HG03565 (cell line): Measurements from ENCODE around the gene CUL5.
"Not testable (repeated sequence)": the region's sequence is repeated elsewhere in the genome, so short reads cannot be mapped to it uniquely, and the experiment has no call there.

Source experiments
- ATAC-seq: cut with Tn5 transposase; IDR thresholded peaks from one replicate; pipeline ENCODE4 v1.9.1; 2021; ENCODE audit warnings: mild to moderate bottlenecking, moderate library complexity; ENCODE audit not compliant: unreplicated experiment

Gene CUL5

GRCh38 chr11:108111126-108111525 is 102.4 kb downstream of the CUL5 start:
- ATAC-seq: no peak

- no peak for ATAC-seq
Observed at GRCh38 chr11:108112057-108112456, 103.4 kb downstream of the CUL5 start.

DNA sequence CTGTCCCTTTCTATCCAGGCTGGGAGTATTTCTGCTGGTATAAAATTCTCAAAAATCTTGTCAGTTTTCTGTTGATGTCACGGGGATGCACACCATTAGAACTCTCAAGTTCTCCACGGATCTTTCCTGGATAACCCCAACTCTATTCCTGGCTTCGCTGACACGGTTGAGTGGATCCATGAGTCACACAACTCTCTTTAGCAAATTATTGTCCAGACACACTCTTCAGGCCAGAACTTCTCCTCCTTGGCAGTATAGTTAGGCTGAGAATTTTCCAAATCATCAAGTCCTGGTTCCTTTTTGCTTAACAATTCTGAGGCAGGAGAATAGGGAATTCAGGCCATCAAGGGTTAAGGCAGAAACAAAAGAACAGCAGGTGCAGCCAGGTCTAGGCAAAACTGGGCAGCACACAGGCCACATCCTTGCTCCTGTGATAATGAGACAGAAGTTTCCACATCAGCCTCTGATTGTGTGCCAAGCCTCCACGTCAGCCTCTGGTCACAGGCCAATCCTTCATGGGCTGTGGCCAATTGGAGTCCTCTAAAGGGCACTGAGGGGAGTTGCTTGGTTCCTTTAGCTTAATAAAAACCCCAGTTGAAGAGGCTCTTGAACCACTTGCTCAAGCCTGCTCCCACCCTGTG is 106.9 kb downstream of the CUL5 start:
- ATAC-seq: no peak

DNA sequence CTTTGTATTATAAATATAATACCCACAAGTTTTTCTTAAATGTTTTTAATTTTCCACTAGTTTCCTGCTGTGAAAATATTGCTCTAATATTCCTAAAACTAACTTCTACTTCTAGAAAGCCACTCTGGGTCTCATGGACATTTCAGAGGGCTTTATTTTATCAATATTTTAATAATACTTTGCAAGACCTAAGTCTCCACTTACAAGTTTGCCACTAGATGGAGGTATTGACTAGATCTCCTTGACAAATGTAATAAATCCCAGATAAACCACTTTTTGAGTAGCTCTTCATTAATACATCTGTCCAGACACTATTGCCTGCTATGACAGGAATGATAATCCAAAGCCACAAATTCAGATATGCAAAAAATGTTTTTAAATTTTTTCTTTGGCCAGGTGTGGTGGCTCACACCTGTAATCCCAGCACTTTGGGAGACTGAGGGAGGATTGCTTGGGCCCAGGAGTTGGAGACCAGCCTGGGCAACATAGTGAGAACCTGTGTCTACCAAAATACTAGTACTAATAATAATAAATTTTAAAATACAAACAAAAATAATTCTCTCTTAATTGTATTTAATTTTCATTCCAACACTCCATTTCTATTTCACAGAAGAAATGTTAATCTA is 109.2 kb downstream of the CUL5 start:
- no peak for ATAC-seq

GRCh38 chr11:108120936-108121273 is 112.2 kb downstream of the CUL5 start:
- ATAC-seq: not testable (repeated sequence)

- peak; percentile 93 for ATAC-seq
Observed at GRCh38 chr11:108121274-108122155, 112.8 kb downstream of the CUL5 start, which contains the start of gene ACAT1. ACAT1 (plus strand) TSS chr11:108121567; CDS start chr11:108121607, 40 bp downstream.

- no peak for ATAC-seq
Observed at GRCh38 chr11:108122166-108122628, 113.5 kb downstream of the CUL5 start.

GRCh38 chr11:108125096-108125495 is 116.4 kb downstream of the CUL5 start:
- ATAC-seq: no peak

DNA sequence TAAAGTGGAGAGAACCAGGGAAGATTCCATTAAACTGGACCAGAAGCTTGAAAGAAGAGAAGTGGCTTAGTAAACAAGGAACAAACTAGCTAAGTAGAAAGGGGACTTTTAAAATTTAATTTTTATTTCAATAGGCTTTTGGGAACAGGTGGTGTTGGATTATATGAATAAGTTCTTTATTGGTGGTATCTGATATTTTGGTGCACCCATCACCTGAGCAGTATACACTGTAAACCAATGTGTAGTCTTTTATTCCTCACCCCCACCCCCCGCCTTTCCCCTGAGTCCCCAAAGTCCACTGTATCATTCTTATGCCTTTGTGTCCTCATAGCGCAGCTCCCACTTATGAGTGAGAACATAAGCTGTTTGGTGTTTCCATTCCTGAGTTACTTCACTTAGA is 120.1 kb downstream of the CUL5 start:
- no peak for ATAC-seq

DNA sequence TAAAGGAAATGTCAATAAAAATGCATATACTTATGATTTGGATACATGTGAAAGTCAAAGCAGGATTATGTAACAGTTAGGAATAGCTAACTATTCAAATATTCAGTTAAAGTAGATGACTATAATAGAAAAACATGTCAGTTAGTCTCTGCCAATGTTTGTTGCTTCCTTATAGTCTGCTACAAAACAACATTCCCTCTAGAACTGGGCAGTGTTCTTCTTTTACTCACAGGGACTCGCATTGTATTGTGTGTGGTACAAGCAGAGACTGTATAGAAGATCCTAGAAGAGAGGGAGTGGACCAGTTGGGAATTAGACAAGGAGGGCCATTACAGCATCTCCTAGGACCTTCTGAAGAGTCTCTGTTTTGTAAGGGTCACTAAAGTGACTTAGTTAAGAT is 123.3 kb downstream of the CUL5 start:
- ATAC-seq: no peak

DNA sequence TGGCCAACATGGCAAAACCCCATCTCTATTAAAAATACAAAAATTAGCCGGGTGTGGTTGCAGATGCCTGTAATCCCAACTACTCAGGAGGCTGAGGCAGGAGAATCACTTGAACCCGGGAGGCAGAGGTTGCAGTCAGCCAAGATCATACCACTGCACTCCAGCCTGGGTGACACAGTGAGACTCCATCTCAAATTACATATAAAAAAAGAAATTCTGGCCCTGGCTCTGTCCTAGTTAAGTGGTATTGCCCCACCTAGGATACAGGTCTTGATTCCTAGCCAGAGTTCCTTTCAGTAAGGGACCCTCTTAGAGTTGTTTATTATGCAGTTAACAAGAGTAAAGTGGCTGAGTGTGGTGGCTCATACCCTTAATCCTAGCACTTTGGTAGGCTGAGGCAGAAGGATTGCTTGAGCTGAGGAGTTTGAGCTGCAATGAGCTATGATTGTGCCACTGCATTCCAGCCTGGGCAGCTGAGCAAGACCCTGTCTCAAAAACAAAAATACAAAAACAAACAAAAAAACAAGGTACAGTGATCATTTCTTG is 124.4 kb downstream of the CUL5 start:
- not testable (repeated sequence) for ATAC-seq

- ATAC-seq: peak; percentile 61
Observed at GRCh38 chr11:108135845-108136544, 127.3 kb downstream of the CUL5 start.

DNA sequence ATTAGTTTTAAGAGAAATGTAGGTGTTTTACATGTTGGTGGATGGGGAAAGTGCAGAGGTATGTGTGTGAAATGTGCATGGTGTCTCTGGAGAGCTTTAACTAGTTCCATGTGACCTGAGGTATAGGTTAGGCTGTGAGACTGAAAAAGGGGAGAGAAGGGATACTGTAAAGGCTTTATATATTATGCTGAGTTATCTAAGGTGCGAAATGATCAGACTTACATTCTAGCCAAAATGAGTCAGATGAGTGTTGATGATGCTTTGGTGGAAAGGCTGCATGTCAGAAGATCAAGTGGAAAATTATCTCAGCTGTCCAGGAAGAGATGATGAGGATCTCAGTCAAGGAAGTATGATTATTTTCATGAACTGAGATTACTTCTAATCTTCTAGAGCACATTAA is 128.5 kb downstream of the CUL5 start:
- ATAC-seq: no peak

DNA sequence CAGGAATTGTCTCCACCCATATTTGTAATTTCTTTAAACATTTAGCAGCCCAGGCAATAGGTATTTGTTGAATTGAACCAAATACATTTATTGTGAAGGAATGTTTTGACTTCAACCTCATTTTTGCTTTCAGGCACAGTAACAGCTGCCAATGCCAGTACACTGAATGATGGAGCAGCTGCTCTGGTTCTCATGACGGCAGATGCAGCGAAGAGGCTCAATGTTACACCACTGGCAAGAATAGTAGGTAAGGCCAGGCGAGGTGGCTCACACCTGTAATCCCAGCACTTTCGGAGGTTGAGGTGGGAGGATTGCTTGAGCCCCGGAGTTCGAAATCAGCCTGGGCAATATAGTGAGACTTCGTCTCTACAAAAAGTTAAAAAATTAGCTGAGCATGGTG is 133.6 kb downstream of the CUL5 start:
- ATAC-seq: no peak

DNA sequence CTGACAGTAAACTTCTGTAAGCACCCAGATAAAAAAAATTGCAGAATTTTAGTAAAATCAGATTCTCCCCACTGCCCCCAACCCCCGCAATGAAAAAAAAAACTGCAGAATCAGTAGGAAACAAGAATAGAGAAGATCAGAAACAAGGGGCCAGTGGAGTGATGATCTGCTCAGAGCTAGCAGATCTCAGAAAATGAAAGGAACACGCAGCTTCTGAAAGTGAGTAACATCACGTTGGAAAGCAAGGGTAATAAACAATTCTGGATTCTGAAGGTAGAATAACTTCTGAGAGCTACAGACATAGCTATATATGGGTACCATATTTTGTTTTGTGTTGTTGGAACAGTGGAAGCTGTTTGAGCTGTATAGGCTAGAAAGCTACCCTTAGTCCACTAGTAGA is 135.9 kb downstream of the CUL5 start:
- no peak for ATAC-seq

DNA sequence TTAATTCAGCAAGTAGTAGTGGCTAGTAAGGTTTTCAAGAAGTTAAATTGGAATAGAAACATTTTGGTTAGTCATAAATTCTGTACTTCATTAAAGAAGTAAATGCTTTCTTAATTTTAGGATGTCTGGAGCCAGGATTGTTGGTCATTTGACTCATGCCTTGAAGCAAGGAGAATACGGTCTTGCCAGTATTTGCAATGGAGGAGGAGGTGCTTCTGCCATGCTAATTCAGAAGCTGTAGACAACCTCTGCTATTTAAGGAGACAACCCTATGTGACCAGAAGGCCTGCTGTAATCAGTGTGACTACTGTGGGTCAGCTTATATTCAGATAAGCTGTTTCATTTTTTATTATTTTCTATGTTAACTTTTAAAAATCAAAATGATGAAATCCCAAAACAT is 138.5 kb downstream of the CUL5 start:
- no peak for ATAC-seq

- no peak for ATAC-seq
Observed at GRCh38 chr11:108148556-108148955, 139.9 kb downstream of the CUL5 start.

DNA sequence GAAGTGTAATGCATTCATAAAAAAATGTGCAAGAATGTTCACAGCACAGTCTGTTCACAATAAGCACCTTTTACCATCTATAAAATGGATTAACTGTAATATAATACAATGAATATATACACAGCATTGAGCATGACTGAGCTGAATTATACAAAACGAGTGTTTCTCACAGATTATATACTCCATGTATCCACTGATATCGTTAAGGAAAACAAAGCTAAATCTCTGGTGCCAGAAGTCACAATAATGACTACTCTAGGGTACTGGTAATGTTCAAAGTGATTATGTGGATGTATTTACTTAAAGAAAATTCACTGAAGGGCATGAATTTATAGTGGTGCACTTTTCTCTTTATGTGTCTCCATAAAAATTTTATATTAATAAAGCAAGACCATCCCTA is 145.9 kb downstream of the CUL5 start:
- no peak for ATAC-seq
